ENCODE results near the gene LGI4. TPM values are rescaled to one million over a fixed set of nuclear protein-coding genes. Genes with fewer than 3 reads are reported as not detected.
A peak's percentile ranks its signal among the peaks of the same experiment; 100 is the strongest.

The LGI4 gene
- polyA plus RNA-seq, 2 of the 4 experiments (the other 2 are of a cell fraction) = 0.06 to 0.09 TPM

GRCh38 chr19:35124098-35125060 is 10.5 kb downstream of the LGI4 start (continued):
- TF ChIP-seq ATOH8 (CRISPR knock-in tag; IDR thresholded peaks at IDR 0.05; ENCODE audit: low read depth) = no peak
- no peak for TF ChIP-seq RARB (CRISPR knock-in tag; IDR thresholded peaks at IDR 0.05)
- 0 out of 2 replicates have a peak, but pooled peaks have one; percentile 34 for TF ChIP-seq TP53 (CRISPR knock-in tag; IDR thresholded peaks at IDR 0.05)
- TF ChIP-seq KDM5A (IDR thresholded peaks at IDR 0.05) = no peak
- peak; percentile 99 for TF ChIP-seq E2F6 (IDR thresholded peaks at IDR 0.05; ENCODE audit: borderline replicate concordance, low read depth)
- TF ChIP-seq BCL3 (IDR thresholded peaks at IDR 0.05) = 0 out of 3 replicates have a peak, but pooled peaks have one; percentile 23
- TF ChIP-seq MAX (IDR thresholded peaks at IDR 0.05) = peak; percentile 97
- no peak for TF ChIP-seq RNF2 (IDR thresholded peaks at IDR 0.05; ENCODE audit: borderline replicate concordance, low read depth)

- no peak for FAIRE-seq
- no peak for DNase-seq (ENCODE audit: low read depth in 1 of 2, low spot score in 1 of 2)
- ATAC-seq = no peak
- CTCF ChIA-PET = interaction anchor here (1.0 to 7.6 kb wide), 10 partner anchors 7 to 386 kb away, joined by 3 to 145 read pairs (median 4); partner anchors contain the start of genes FXYD1, FXYD3 and LGI4
- no peak overlapping the region for H3K4me3 ChIP-seq
- POLR2A ChIA-PET = no interaction called here
- TF ChIP-seq FOXS1 (CRISPR knock-in tag; IDR thresholded peaks at IDR 0.05) = no peak
- no peak for TF ChIP-seq MYC (IDR thresholded peaks at IDR 0.05; ENCODE audit: borderline replicate concordance, low read length)
- TF ChIP-seq HOXB5 (CRISPR knock-in tag; IDR thresholded peaks at IDR 0.05) = no peak
- no peak for TF ChIP-seq KDM1A (IDR thresholded peaks at IDR 0.05; ENCODE audit: low read depth)
- TF ChIP-seq EHMT2 (IDR thresholded peaks at IDR 0.05; ENCODE audit: low read depth) = no peak
- TF ChIP-seq TFCP2L1 (CRISPR knock-in tag; IDR thresholded peaks at IDR 0.05) = no peak
- TF ChIP-seq EHF (CRISPR knock-in tag; IDR thresholded peaks at IDR 0.05) = no peak
- TF ChIP-seq E2F6 (IDR thresholded peaks at IDR 0.05; ENCODE audit: borderline replicate concordance, low read depth) = no peak
- no peak for TF ChIP-seq NFE2L2 (conservative IDR thresholded peaks at IDR 0.05; ENCODE audit: low read length)
- TF ChIP-seq HOXA7 (CRISPR knock-in tag; IDR thresholded peaks at IDR 0.05) = no peak
- TF ChIP-seq MAX (IDR thresholded peaks at IDR 0.05) = no peak
- no peak for TF ChIP-seq MAZ (IDR thresholded peaks at IDR 0.05; ENCODE audit: borderline replicate concordance, low read depth, low read length)
- H3K27ac ChIP-seq = no peak overlapping the region; a peak in 2 of 6 replicates
- peaks cover 22% of the 10 kb centered on the region for H3K4me1 ChIP-seq
- WGBS (ENCODE audit: missing lambda C conversion rate) = 74% methylated on average over 5 of the region's 5 CpGs
- no peaks in the 10 kb centered on the region for H3K9me3 ChIP-seq
- peak overlapping the region; percentile 91 for H3K4me2 ChIP-seq
Observed at GRCh38 chr19:35123573-35123972, 11.3 kb downstream of the LGI4 start.

Data from A549 (cell line).